Measurements from ENCODE around the gene CEP126.

The CEP126 gene

DNA sequence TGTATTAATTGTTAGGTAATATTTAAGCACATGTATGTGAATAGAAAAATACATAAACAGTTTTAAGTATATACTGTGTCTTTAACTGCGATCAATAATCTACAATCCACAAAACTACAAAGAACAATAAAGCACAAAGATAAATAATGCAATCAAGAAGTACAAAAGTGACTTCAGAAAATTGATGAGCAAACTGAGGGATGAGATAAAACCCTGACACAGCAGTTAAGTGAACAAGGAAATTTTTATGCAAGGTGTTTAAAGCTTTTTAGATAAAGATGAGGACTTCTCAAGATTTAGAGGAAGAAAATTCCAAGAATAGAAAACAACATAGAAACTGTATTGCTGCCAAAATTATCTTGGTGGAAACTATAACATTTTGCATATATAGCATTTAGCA, 60.0 kb downstream of the CEP126 start:
- H2BK120ac ChIP-seq (ENCODE audit: low read depth, low read length), result no peak overlapping the region
- no peak overlapping the region for H4K91ac ChIP-seq (ENCODE audit: low read depth, low read length, poor library complexity)
- no peaks in the 10 kb centered on the region for H3K27me3 ChIP-seq (ENCODE audit: control insufficient read depth in 3 of 3, insufficient read depth in 3 of 3, low read depth in 1 of 3, low read length in 3 of 3)
- no peak overlapping the region for H3K4ac ChIP-seq (ENCODE audit: low read length)
- no peaks in the 10 kb centered on the region for H3K79me1 ChIP-seq (ENCODE audit: low read depth, low read length)
- H3K14ac ChIP-seq (ENCODE audit: low read length), result no peak overlapping the region
- H2BK15ac ChIP-seq (ENCODE audit: low read length), result no peak overlapping the region
- no peak overlapping the region for H3K9ac ChIP-seq (ENCODE audit: low read depth, low read length, poor library complexity)
- H3K36me3 ChIP-seq (replicated peaks in 1 of 2; ENCODE audit: control insufficient read depth in 2 of 2, insufficient read depth in 2 of 2, low read length in 2 of 2), result no peaks in the 10 kb centered on the region
- H3K18ac ChIP-seq (ENCODE audit: low read length), result no peak overlapping the region
- no peak overlapping the region for H3K4me3 ChIP-seq (ENCODE audit: low read length in 2 of 2)
- WGBS, 2 donors (ENCODE audit: extremely low coverage in 2 of 2, insufficient read length in 2 of 2, insufficient replicate concordance in 1 of 2), result no CpG with 5 or more reads among the region's 1 CpG
- H2BK12ac ChIP-seq (ENCODE audit: low read length), result no peak overlapping the region
- no peak overlapping the region for H2BK5ac ChIP-seq (ENCODE audit: low read length)
- no peak for DNase-seq (ENCODE audit: low spot score)
- no peak overlapping the region for H2AFZ ChIP-seq (ENCODE audit: low read length)
- H2AK5ac ChIP-seq (ENCODE audit: low read depth, low read length), result no peak overlapping the region
- H3K23ac ChIP-seq (ENCODE audit: low read depth, low read length, poor library complexity), result no peak overlapping the region
- H4K8ac ChIP-seq (ENCODE audit: low read depth, low read length), result no peak overlapping the region
- no peaks in the 10 kb centered on the region for H3K9me3 ChIP-seq (replicated peaks in 1 of 2; ENCODE audit: control insufficient read depth in 2 of 2, insufficient read depth in 1 of 2, low read depth in 1 of 2, low read length in 2 of 2)
- no peaks in the 10 kb centered on the region for H3K4me1 ChIP-seq (ENCODE audit: control insufficient read depth in 2 of 2, insufficient read depth in 1 of 2, low read depth in 1 of 2, low read length in 2 of 2)
- H3K27ac ChIP-seq (replicated peaks; ENCODE audit: low read length), result no peak overlapping the region
- H3K4me2 ChIP-seq (ENCODE audit: insufficient read depth, low read length, poor library complexity, severe bottlenecking), result no peak overlapping the region

DNA sequence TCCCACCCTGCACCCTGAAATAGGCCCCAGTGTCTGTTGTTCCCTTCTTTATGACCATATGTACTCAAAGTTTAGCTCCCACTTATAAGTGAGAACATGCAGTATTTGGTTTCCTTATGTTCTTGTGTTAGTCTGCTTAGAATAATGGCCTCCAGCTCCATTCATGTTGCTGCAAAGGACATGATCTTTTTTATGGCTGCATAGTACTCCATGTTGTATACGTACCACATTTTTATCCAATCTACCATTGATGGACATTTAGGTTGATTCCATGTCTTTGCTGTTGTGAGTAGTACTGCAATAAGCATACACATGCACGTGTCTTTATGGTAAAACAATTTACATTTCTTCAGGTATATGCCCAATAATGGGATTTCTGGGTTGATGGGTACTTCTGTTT, 60.9 kb downstream of the CEP126 start:
- no peaks in the 10 kb centered on the region for H3K4me1 ChIP-seq (ENCODE audit: control insufficient read depth in 2 of 2, insufficient read depth in 1 of 2, low read depth in 1 of 2, low read length in 2 of 2)
- no peak overlapping the region for H4K91ac ChIP-seq (ENCODE audit: low read depth, low read length, poor library complexity)
- no peak overlapping the region for H2BK120ac ChIP-seq (ENCODE audit: low read depth, low read length)
- no peak overlapping the region for H2BK15ac ChIP-seq (ENCODE audit: low read length)
- no peaks in the 10 kb centered on the region for H3K36me3 ChIP-seq (replicated peaks in 1 of 2; ENCODE audit: control insufficient read depth in 2 of 2, insufficient read depth in 2 of 2, low read length in 2 of 2)
- no peaks in the 10 kb centered on the region for H3K79me1 ChIP-seq (ENCODE audit: low read depth, low read length)
- no peak for DNase-seq (ENCODE audit: low spot score)
- no peak overlapping the region for H3K23ac ChIP-seq (ENCODE audit: low read depth, low read length, poor library complexity)
- H3K4ac ChIP-seq (ENCODE audit: low read length), result no peak overlapping the region
- H2BK12ac ChIP-seq (ENCODE audit: low read length), result no peak overlapping the region
- no peak overlapping the region for H4K8ac ChIP-seq (ENCODE audit: low read depth, low read length)
- no peak overlapping the region for H3K14ac ChIP-seq (ENCODE audit: low read length)
- no peaks in the 10 kb centered on the region for H3K27me3 ChIP-seq (ENCODE audit: control insufficient read depth in 3 of 3, insufficient read depth in 3 of 3, low read depth in 1 of 3, low read length in 3 of 3)
- no peak overlapping the region for H2AK5ac ChIP-seq (ENCODE audit: low read depth, low read length)
- H3K4me2 ChIP-seq (ENCODE audit: insufficient read depth, low read length, poor library complexity, severe bottlenecking), result no peak overlapping the region
- H3K27ac ChIP-seq (replicated peaks; ENCODE audit: low read length), result no peak overlapping the region
- no peak overlapping the region for H3K9ac ChIP-seq (ENCODE audit: low read depth, low read length, poor library complexity)
- H2AFZ ChIP-seq (ENCODE audit: low read length), result no peak overlapping the region
- H3K4me3 ChIP-seq (ENCODE audit: low read length in 2 of 2), result no peak overlapping the region
- H3K9me3 ChIP-seq (replicated peaks in 1 of 2; ENCODE audit: control insufficient read depth in 2 of 2, insufficient read depth in 1 of 2, low read depth in 1 of 2, low read length in 2 of 2), result no peaks in the 10 kb centered on the region
- H3K18ac ChIP-seq (ENCODE audit: low read length), result no peak overlapping the region
- H2BK5ac ChIP-seq (ENCODE audit: low read length), result no peak overlapping the region
- no CpG with 5 or more reads among the region's 2 CpGs for WGBS, 2 donors (ENCODE audit: extremely low coverage in 2 of 2, insufficient read length in 2 of 2, insufficient replicate concordance in 1 of 2)

DNA sequence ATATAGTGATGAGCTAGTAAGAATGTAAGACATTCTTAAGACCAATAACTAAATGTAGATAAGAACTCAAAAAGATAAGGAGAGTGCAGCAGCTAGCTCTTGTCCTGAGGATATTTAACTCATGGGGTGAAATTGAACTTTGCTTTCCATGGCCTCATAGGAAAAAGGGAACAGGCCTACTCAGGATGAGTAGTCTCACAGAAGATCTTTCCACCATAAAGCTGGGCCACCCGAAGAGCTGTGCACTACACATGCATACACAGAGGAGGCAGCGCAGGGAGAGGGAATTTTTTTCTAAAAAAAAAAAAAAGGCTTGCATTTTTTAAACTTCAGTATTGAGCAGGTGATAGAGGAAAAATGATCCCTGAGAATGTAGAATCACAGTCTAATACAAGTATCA, 72.6 kb downstream of the CEP126 start:
- no peak for DNase-seq (ENCODE audit: low spot score)
- H4K91ac ChIP-seq (ENCODE audit: low read depth, low read length, poor library complexity), result no peak overlapping the region

DNA sequence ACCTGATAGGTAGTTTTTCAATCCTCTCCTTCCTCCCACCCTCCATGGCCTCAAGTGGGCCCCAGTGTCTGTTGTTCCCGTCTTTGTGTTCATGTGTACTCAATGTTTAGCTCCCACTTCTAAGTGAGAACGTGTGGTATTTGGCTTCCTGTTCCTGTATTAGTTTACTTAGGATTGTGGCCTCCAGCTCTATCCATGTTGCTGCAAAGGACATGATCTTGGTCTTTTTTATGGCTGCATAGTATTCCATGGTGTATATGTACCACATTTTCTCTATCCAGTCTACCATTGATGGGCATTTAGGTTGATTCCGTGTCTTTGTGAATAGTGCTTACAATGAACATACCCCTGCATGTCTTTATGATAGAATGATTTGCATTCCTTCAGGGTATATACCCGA, 78.4 kb downstream of the CEP126 start:
- no peak overlapping the region for H3K9ac ChIP-seq (ENCODE audit: low read depth, low read length, poor library complexity)
- no peak overlapping the region for H2AK5ac ChIP-seq (ENCODE audit: low read depth, low read length)
- WGBS, 2 donors (ENCODE audit: extremely low coverage in 2 of 2, insufficient read length in 2 of 2, insufficient replicate concordance in 1 of 2), result no CpG with 5 or more reads among the region's 4 CpGs

More for the DNA sequence above, 72.6 kb downstream of the CEP126 start:
- Histone ChIP-seq H3K36me3 (replicated peaks in 1 of 2; ENCODE audit: control insufficient read depth in 2 of 2, insufficient read depth in 2 of 2, low read length in 2 of 2) (no peaks in the 10 kb centered on the region), H3K4me3 (ENCODE audit: low read length in 2 of 2) (no peak overlapping the region), H3K23ac (ENCODE audit: low read depth, low read length, poor library complexity) (no peak overlapping the region), H2AK5ac (ENCODE audit: low read depth, low read length) (no peak overlapping the region), H3K9me3 (replicated peaks in 1 of 2; ENCODE audit: control insufficient read depth in 2 of 2, insufficient read depth in 1 of 2, low read depth in 1 of 2, low read length in 2 of 2) (no peaks in the 10 kb centered on the region), H3K27me3 (ENCODE audit: control insufficient read depth in 3 of 3, insufficient read depth in 3 of 3, low read depth in 1 of 3, low read length in 3 of 3) (no peaks in the 10 kb centered on the region), H2BK120ac (ENCODE audit: low read depth, low read length) (no peak overlapping the region), H3K18ac (ENCODE audit: low read length) (no peak overlapping the region), H3K4me1 (ENCODE audit: control insufficient read depth in 2 of 2, insufficient read depth in 1 of 2, low read depth in 1 of 2, low read length in 2 of 2) (no peaks in the 10 kb centered on the region), H2BK5ac (ENCODE audit: low read length) (no peak overlapping the region), H2BK12ac (ENCODE audit: low read length) (no peak overlapping the region), H3K4me2 (ENCODE audit: insufficient read depth, low read length, poor library complexity, severe bottlenecking) (no peak overlapping the region), H3K9ac (ENCODE audit: low read depth, low read length, poor library complexity) (no peak overlapping the region), H3K14ac (ENCODE audit: low read length) (no peak overlapping the region), H3K4ac (ENCODE audit: low read length) (no peak overlapping the region), H4K8ac (ENCODE audit: low read depth, low read length) (no peak overlapping the region), H2AFZ (ENCODE audit: low read length) (no peak overlapping the region), H2BK15ac (ENCODE audit: low read length) (no peak overlapping the region), H3K27ac (replicated peaks; ENCODE audit: low read length) (no peak overlapping the region), H3K79me1 (ENCODE audit: low read depth, low read length) (no peaks in the 10 kb centered on the region)
- no CpG with 5 or more reads among the region's 2 CpGs for WGBS, 2 donors (ENCODE audit: extremely low coverage in 2 of 2, insufficient read length in 2 of 2, insufficient replicate concordance in 1 of 2)

More for the DNA sequence above, 78.4 kb downstream of the CEP126 start:
- no peak overlapping the region for H3K14ac ChIP-seq (ENCODE audit: low read length)
- H2AFZ ChIP-seq (ENCODE audit: low read length), result no peak overlapping the region
- H2BK12ac ChIP-seq (ENCODE audit: low read length), result no peak overlapping the region
- no peak overlapping the region for H3K23ac ChIP-seq (ENCODE audit: low read depth, low read length, poor library complexity)
- no peak overlapping the region for H2BK120ac ChIP-seq (ENCODE audit: low read depth, low read length)
- no peak overlapping the region for H4K91ac ChIP-seq (ENCODE audit: low read depth, low read length, poor library complexity)
- H4K8ac ChIP-seq (ENCODE audit: low read depth, low read length), result no peak overlapping the region
- DNase-seq (ENCODE audit: low spot score), result no peak
- H3K9me3 ChIP-seq (replicated peaks in 1 of 2; ENCODE audit: control insufficient read depth in 2 of 2, insufficient read depth in 1 of 2, low read depth in 1 of 2, low read length in 2 of 2), result no peaks in the 10 kb centered on the region
- no peak overlapping the region for H2BK5ac ChIP-seq (ENCODE audit: low read length)
- no peak overlapping the region for H2BK15ac ChIP-seq (ENCODE audit: low read length)
- no peaks in the 10 kb centered on the region for H3K27me3 ChIP-seq (ENCODE audit: control insufficient read depth in 3 of 3, insufficient read depth in 3 of 3, low read depth in 1 of 3, low read length in 3 of 3)
- no peak overlapping the region for H3K18ac ChIP-seq (ENCODE audit: low read length)
- no peak overlapping the region for H3K27ac ChIP-seq (replicated peaks; ENCODE audit: low read length)
- no peak overlapping the region for H3K4ac ChIP-seq (ENCODE audit: low read length)
- no peak overlapping the region for H3K4me2 ChIP-seq (ENCODE audit: insufficient read depth, low read length, poor library complexity, severe bottlenecking)
- H3K36me3 ChIP-seq (replicated peaks in 1 of 2; ENCODE audit: control insufficient read depth in 2 of 2, insufficient read depth in 2 of 2, low read length in 2 of 2), result no peaks in the 10 kb centered on the region
- no peaks in the 10 kb centered on the region for H3K79me1 ChIP-seq (ENCODE audit: low read depth, low read length)
- H3K4me1 ChIP-seq (ENCODE audit: control insufficient read depth in 2 of 2, insufficient read depth in 1 of 2, low read depth in 1 of 2, low read length in 2 of 2), result no peaks in the 10 kb centered on the region
- H3K4me3 ChIP-seq (ENCODE audit: low read length in 2 of 2), result no peak overlapping the region

Data from neuronal stem cell (in vitro differentiated cells).